ENCODE measurements around the gene C5orf63.

DNA sequence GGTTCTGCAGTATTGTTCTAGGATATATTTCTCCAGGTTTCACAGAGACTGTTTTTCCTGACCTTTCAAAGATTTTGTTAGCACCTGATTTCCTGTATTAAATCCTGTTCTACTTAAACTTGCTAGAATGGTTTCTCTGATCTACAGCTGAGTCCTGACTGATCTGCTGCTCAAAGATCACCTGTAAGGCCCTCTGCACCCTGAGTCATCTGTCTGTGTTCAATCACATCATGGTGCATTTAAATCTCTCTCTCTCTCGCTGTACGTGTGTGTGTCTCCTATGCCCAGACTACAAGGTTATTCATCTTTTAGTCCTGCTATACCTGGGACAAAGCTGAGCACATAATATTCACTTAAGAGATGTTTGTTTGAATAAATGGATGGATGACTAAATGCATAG is 13.3 kb upstream of the C5orf63 start:
- no peak for TF ChIP-seq TAF1 (conservative IDR thresholded peaks at IDR 0.05)
- no peak for TF ChIP-seq RAD21 (IDR thresholded peaks at IDR 0.05)
- TF ChIP-seq FOXA1 (IDR thresholded peaks at IDR 0.05): no peak
- TF ChIP-seq, protein P1, sequence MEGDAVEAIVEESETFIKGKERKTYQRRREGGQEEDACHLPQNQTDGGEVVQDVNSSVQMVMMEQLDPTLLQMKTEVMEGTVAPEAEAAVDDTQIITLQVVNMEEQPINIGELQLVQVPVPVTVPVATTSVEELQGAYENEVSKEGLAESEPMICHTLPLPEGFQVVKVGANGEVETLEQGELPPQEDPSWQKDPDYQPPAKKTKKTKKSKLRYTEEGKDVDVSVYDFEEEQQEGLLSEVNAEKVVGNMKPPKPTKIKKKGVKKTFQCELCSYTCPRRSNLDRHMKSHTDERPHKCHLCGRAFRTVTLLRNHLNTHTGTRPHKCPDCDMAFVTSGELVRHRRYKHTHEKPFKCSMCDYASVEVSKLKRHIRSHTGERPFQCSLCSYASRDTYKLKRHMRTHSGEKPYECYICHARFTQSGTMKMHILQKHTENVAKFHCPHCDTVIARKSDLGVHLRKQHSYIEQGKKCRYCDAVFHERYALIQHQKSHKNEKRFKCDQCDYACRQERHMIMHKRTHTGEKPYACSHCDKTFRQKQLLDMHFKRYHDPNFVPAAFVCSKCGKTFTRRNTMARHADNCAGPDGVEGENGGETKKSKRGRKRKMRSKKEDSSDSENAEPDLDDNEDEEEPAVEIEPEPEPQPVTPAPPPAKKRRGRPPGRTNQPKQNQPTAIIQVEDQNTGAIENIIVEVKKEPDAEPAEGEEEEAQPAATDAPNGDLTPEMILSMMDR (IDR thresholded peaks at IDR 0.05; ENCODE audit: low read depth, low read length, missing input control): no peak
- TF ChIP-seq, protein P2, sequence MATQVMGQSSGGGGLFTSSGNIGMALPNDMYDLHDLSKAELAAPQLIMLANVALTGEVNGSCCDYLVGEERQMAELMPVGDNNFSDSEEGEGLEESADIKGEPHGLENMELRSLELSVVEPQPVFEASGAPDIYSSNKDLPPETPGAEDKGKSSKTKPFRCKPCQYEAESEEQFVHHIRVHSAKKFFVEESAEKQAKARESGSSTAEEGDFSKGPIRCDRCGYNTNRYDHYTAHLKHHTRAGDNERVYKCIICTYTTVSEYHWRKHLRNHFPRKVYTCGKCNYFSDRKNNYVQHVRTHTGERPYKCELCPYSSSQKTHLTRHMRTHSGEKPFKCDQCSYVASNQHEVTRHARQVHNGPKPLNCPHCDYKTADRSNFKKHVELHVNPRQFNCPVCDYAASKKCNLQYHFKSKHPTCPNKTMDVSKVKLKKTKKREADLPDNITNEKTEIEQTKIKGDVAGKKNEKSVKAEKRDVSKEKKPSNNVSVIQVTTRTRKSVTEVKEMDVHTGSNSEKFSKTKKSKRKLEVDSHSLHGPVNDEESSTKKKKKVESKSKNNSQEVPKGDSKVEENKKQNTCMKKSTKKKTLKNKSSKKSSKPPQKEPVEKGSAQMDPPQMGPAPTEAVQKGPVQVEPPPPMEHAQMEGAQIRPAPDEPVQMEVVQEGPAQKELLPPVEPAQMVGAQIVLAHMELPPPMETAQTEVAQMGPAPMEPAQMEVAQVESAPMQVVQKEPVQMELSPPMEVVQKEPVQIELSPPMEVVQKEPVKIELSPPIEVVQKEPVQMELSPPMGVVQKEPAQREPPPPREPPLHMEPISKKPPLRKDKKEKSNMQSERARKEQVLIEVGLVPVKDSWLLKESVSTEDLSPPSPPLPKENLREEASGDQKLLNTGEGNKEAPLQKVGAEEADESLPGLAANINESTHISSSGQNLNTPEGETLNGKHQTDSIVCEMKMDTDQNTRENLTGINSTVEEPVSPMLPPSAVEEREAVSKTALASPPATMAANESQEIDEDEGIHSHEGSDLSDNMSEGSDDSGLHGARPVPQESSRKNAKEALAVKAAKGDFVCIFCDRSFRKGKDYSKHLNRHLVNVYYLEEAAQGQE (IDR thresholded peaks at IDR 0.05): no peak
- TF ChIP-seq, protein P3, sequence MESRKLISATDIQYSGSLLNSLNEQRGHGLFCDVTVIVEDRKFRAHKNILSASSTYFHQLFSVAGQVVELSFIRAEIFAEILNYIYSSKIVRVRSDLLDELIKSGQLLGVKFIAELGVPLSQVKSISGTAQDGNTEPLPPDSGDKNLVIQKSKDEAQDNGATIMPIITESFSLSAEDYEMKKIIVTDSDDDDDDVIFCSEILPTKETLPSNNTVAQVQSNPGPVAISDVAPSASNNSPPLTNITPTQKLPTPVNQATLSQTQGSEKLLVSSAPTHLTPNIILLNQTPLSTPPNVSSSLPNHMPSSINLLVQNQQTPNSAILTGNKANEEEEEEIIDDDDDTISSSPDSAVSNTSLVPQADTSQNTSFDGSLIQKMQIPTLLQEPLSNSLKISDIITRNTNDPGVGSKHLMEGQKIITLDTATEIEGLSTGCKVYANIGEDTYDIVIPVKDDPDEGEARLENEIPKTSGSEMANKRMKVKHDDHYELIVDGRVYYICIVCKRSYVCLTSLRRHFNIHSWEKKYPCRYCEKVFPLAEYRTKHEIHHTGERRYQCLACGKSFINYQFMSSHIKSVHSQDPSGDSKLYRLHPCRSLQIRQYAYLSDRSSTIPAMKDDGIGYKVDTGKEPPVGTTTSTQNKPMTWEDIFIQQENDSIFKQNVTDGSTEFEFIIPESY (IDR thresholded peaks at IDR 0.05): no peak

Measured in liver (tissue), 3 donors.